ENCODE data around the gene TAF11L7.
"Not testable (repeated sequence)": the region's sequence is repeated elsewhere in the genome, so short reads cannot be mapped to it uniquely, and the experiment has no call there.

DNA sequence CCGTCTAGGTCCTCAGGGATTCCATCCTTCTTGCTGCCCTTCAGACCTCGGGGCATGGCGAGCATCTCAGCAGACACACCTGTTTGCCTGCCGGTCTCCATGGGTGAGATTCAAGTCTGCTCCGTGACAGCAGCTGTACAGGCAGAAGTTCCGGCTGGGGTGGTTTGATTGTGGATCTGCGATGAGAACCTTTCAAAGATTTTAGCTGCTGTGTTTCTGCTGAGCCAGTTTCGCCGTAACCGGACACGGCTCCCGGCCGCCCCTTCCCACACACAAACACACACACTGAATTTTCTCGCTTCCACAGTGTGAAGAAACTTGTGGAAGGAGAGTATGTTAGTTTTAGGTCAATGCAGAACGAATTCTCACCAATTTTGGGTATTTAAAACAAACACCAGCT lies 12.2 kb upstream of the TAF11L7 start, which contains the start of gene TAF11L10:
- TF ChIP-seq, protein P1, sequence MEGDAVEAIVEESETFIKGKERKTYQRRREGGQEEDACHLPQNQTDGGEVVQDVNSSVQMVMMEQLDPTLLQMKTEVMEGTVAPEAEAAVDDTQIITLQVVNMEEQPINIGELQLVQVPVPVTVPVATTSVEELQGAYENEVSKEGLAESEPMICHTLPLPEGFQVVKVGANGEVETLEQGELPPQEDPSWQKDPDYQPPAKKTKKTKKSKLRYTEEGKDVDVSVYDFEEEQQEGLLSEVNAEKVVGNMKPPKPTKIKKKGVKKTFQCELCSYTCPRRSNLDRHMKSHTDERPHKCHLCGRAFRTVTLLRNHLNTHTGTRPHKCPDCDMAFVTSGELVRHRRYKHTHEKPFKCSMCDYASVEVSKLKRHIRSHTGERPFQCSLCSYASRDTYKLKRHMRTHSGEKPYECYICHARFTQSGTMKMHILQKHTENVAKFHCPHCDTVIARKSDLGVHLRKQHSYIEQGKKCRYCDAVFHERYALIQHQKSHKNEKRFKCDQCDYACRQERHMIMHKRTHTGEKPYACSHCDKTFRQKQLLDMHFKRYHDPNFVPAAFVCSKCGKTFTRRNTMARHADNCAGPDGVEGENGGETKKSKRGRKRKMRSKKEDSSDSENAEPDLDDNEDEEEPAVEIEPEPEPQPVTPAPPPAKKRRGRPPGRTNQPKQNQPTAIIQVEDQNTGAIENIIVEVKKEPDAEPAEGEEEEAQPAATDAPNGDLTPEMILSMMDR (IDR thresholded peaks at IDR 0.05), result not testable (repeated sequence)
- TF ChIP-seq POLR2A (IDR thresholded peaks at IDR 0.05; ENCODE audit: low read depth); POLR2AphosphoS5 (IDR thresholded peaks at IDR 0.05): not testable (repeated sequence)
